NCI-H460 (cell line): ENCODE results near the gene ENPP7. TPM values are rescaled to one million over a fixed set of nuclear protein-coding genes. Genes with fewer than 3 reads are reported as not detected.

Source experiments
- DNase-seq: peaks from one replicate; pipeline ENCODE4 v3.0.0-alpha.2; 2016; ENCODE audit warnings: low read depth; ENCODE audit errors: extremely low read depth
- small RNA-seq, 2 experiments: library from RNA; depleted of rRNA; stranded (forward); fragments of <200 nt; gene quantifications; one replicate each; pipeline ENCODE3, GENCODE V24; 2014
- total RNA-seq: library from RNA; depleted of rRNA; stranded (reverse); fragments of >200 nt; shearing (Covaris generic); gene quantifications from 2 replicates; pipeline ENCODE4 v1.2.3, GENCODE V29; 2014; rRNA removed

The ENPP7 gene
- total RNA-seq, 1 experiment from 2014 or later, result not detected

- DNase-seq, result no peak
Observed at GRCh38 chr17:79789943-79790804, 59.4 kb downstream of the ENPP7 start.

- DNase-seq, result no peak
Observed at GRCh38 chr17:79790805-79791734, 60.3 kb downstream of the ENPP7 start.

GRCh38 chr17:79791735-79792161 is 61.0 kb downstream of the ENPP7 start:
- DNase-seq, result no peak

Small RNA genes within 50 kb of the gene (small RNA-seq; reads per million reads assigned to genes)
- gene MIR4739, result 0.02 to 0.06 reads per million in 2 experiments

Other genes starting within 250 kb of the ENPP7 start
- 0.07 and 0.32 TPM in 2 replicates for gene RBFOX3, start 119.9 kb upstream of the ENPP7 start, total RNA-seq
- 23.7 and 26.8 TPM in 2 replicates for gene CBX2, start 47.2 kb downstream of the ENPP7 start, total RNA-seq
- gene CBX8, start 66.1 kb downstream of the ENPP7 start, total RNA-seq, result 7.8 and 11.0 TPM in 2 replicates
- 88.2 and 100 TPM in 2 replicates for gene CBX4, start 108.5 kb downstream of the ENPP7 start, total RNA-seq